Neural cell (in vitro differentiated cells): ENCODE results near the gene MED13L. TPM values are rescaled to one million over a fixed set of nuclear protein-coding genes. Genes with fewer than 3 reads are reported as not detected.

Experiments
- H2AFZ ChIP-seq: fragments of 200-600, 300-800 bp; sonication (generic), shearing (Covaris generic); 2 replicates; pipeline ENCODE4 v1.6.0; 2014; ENCODE audit warnings: low read depth, mild to moderate bottlenecking, antibody characterized with exemption, low read length, moderate library complexity
- H3F3A ChIP-seq: fragments of 200-600 bp; shearing (Covaris generic); 2 replicates; pipeline ENCODE4 v1.6.1; 2016; ENCODE audit warnings: mild to moderate bottlenecking, moderate library complexity, mixed read lengths, antibody characterized with exemption, low read length; ENCODE audit not compliant: insufficient read depth, poor library complexity, severe bottlenecking
- H3K27ac ChIP-seq: fragments of 200-600, 300-800 bp; sonication (generic), shearing (Covaris generic); 2 replicates; pipeline ENCODE4 v1.5.1; 2014; ENCODE audit warnings: mild to moderate bottlenecking, low read length, moderate library complexity
- H3K27me3 ChIP-seq: fragments of 300-800, 200-600 bp; sonication (generic), shearing (Covaris generic); 2 replicates; pipeline ENCODE4 v1.6.0; 2014; ENCODE audit warnings: mild to moderate bottlenecking, low read depth, low read length, moderate library complexity; ENCODE audit not compliant: insufficient read depth
- H3K36me3 ChIP-seq: fragments of 300-800, 200-600 bp; sonication (generic), shearing (Covaris generic); 2 replicates; pipeline ENCODE4 v1.5.1; 2014; ENCODE audit warnings: mild to moderate bottlenecking, antibody characterized with exemption, low read length, moderate library complexity; ENCODE audit not compliant: insufficient read depth
- H3K4me2 ChIP-seq: fragments of 300-800, 200-600 bp; sonication (generic), shearing (Covaris generic); 2 replicates; pipeline ENCODE4 v1.6.0; 2014; ENCODE audit warnings: mild to moderate bottlenecking, low read length
- H3K4me3 ChIP-seq: fragments of 300-800, 200-600 bp; sonication (generic), shearing (Covaris generic); 2 replicates; pipeline ENCODE4 v1.5.1; 2014; ENCODE audit warnings: mild to moderate bottlenecking, low read length, moderate library complexity
- H3K79me2 ChIP-seq: fragments of 200-600 bp; shearing (Covaris generic); replicated peaks from 2 replicates; pipeline ENCODE4 v1.6.0; 2014; ENCODE audit warnings: mild to moderate bottlenecking, low read length, moderate library complexity; ENCODE audit not compliant: insufficient read depth
- H3K9ac ChIP-seq: fragments of 300-800, 200-600 bp; sonication (generic), shearing (Covaris generic); 2 replicates; pipeline ENCODE4 v1.6.1; 2016; ENCODE audit warnings: mild to moderate bottlenecking, low read length, mixed read lengths
- H3K9me2 ChIP-seq: fragments of 200-600 bp; shearing (Covaris generic); 2 replicates; pipeline ENCODE4 v1.6.1; 2016; ENCODE audit warnings: mild to moderate bottlenecking, low read length, mixed read lengths; ENCODE audit not compliant: insufficient read depth
- H3K9me3 ChIP-seq: fragments of 200-600, 300-800 bp; sonication (generic), shearing (Covaris generic); 2 replicates; pipeline ENCODE4 v1.6.1; 2016; ENCODE audit warnings: mild to moderate bottlenecking, mixed run types, low read length, moderate library complexity, mixed read lengths
- H4K20me1 ChIP-seq: fragments of 200-600 bp; shearing (Covaris generic); 2 replicates; pipeline ENCODE4 v1.6.1; 2016; ENCODE audit warnings: mild to moderate bottlenecking, mixed run types; ENCODE audit not compliant: insufficient read depth
- CTCF ChIP-seq: fragments of 450-650 bp; IDR thresholded peaks from 2 replicates; pipeline ENCODE4 v1.5.1; 2014; ENCODE audit warnings: antibody characterized with exemption, mild to moderate bottlenecking, moderate library complexity; ENCODE audit not compliant: poor library complexity, severe bottlenecking
- EP300 ChIP-seq: fragments of 450-650 bp; conservative IDR thresholded peaks from 2 replicates; pipeline ENCODE4 v1.6.1; 2014; ENCODE audit warnings: antibody characterized with exemption, mild to moderate bottlenecking, moderate library complexity; ENCODE audit not compliant: poor library complexity, severe bottlenecking
- EZH2 ChIP-seq: fragments of 200-600, 300-800 bp; shearing (Covaris generic), sonication (generic); IDR thresholded peaks from 2 replicates; pipeline ENCODE4 v1.6.1; 2014; ENCODE audit warnings: antibody characterized with exemption, low read length, borderline replicate concordance, mild to moderate bottlenecking; ENCODE audit not compliant: insufficient read depth, poor library complexity, severe bottlenecking
- MXI1 ChIP-seq: fragments of 450-650 bp; conservative IDR thresholded peaks from 2 replicates; pipeline ENCODE4 v1.6.1; 2014; ENCODE audit warnings: antibody characterized with exemption, mild to moderate bottlenecking; ENCODE audit not compliant: poor library complexity, severe bottlenecking
- POLR2AphosphoS5 ChIP-seq: IDR thresholded peaks from 2 replicates; pipeline ENCODE4 v1.6.1; 2012
- RAD21 ChIP-seq: fragments of 450-650 bp; conservative IDR thresholded peaks from 2 replicates; pipeline ENCODE4 v1.6.1; 2014; ENCODE audit warnings: antibody characterized with exemption, mild to moderate bottlenecking, moderate library complexity
- SMC3 ChIP-seq: fragments of 450-650 bp; conservative IDR thresholded peaks from 2 replicates; pipeline ENCODE4 v1.6.1; 2014; ENCODE audit warnings: antibody characterized with exemption, mild to moderate bottlenecking, moderate library complexity; ENCODE audit not compliant: poor library complexity
- TAF1 ChIP-seq: IDR thresholded peaks from 2 replicates; pipeline ENCODE4 v1.6.1; 2012; ENCODE audit warnings: low read depth
- polyA minus RNA-seq: library from RNA; depleted of rRNA, polyadenylated mRNA; stranded (reverse); fragments of >200 nt; gene quantifications from 2 replicates; pipeline ENCODE4 v1.2.3, GENCODE V29; 2014
- polyA plus RNA-seq: library from polyadenylated mRNA; depleted of rRNA; stranded (reverse); fragments of >200 nt; gene quantifications from 2 replicates; pipeline ENCODE4 v1.2.3, GENCODE V29; 2014
- TF ChIP-seq, protein P1 (sequence below): IDR thresholded peaks from 2 replicates; pipeline ENCODE4 v1.6.1; 2012; ENCODE audit warnings: borderline replicate concordance

The MED13L gene
- polyA plus RNA-seq (34.0 and 38.9 TPM in 2 replicates), polyA minus RNA-seq (287 and 346 TPM in 2 replicates)

- H3K27ac ChIP-seq: peak within 1 kb of the TSS; percentile 86
- no peaks in the 10 kb centered on the region for H3K27me3 ChIP-seq
- no peaks in the 10 kb centered on the region for H3K9me2 ChIP-seq
- H3K9ac ChIP-seq: peak within 1 kb of the TSS; percentile 84
- H3K36me3 ChIP-seq: no peaks in the 10 kb centered on the region
- peaks cover 38% of the 10 kb centered on the region for H3K79me2 ChIP-seq
- no peak within 1 kb of the TSS for H3K4me2 ChIP-seq
- TF ChIP-seq, protein P1, sequence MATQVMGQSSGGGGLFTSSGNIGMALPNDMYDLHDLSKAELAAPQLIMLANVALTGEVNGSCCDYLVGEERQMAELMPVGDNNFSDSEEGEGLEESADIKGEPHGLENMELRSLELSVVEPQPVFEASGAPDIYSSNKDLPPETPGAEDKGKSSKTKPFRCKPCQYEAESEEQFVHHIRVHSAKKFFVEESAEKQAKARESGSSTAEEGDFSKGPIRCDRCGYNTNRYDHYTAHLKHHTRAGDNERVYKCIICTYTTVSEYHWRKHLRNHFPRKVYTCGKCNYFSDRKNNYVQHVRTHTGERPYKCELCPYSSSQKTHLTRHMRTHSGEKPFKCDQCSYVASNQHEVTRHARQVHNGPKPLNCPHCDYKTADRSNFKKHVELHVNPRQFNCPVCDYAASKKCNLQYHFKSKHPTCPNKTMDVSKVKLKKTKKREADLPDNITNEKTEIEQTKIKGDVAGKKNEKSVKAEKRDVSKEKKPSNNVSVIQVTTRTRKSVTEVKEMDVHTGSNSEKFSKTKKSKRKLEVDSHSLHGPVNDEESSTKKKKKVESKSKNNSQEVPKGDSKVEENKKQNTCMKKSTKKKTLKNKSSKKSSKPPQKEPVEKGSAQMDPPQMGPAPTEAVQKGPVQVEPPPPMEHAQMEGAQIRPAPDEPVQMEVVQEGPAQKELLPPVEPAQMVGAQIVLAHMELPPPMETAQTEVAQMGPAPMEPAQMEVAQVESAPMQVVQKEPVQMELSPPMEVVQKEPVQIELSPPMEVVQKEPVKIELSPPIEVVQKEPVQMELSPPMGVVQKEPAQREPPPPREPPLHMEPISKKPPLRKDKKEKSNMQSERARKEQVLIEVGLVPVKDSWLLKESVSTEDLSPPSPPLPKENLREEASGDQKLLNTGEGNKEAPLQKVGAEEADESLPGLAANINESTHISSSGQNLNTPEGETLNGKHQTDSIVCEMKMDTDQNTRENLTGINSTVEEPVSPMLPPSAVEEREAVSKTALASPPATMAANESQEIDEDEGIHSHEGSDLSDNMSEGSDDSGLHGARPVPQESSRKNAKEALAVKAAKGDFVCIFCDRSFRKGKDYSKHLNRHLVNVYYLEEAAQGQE: peak; percentile 38
- TF ChIP-seq RAD21 (peak; percentile 59), POLR2AphosphoS5 (peak; percentile 75), SMC3 (peak; percentile 54), EP300 (peak; percentile 25), EZH2 (no peak), TAF1 (no peak), MXI1 (peak; percentile 47), CTCF (peak; percentile 58)
- H2AFZ ChIP-seq: peak within 1 kb of the TSS; percentile 71
- H3K4me3 ChIP-seq: peak within 1 kb of the TSS; percentile 94
- peaks cover 19% of the 10 kb centered on the region for H4K20me1 ChIP-seq
- no peaks in the 10 kb centered on the region for H3K9me3 ChIP-seq
- peaks cover 3% of the 10 kb centered on the region for H3F3A ChIP-seq
Measured at GRCh38 chr12:116277467-116278278, at the start of gene MED13L. Gene MED13L (minus strand): TSS chr12:116277693. CDS start chr12:116277131, 562 bp downstream.

DNA sequence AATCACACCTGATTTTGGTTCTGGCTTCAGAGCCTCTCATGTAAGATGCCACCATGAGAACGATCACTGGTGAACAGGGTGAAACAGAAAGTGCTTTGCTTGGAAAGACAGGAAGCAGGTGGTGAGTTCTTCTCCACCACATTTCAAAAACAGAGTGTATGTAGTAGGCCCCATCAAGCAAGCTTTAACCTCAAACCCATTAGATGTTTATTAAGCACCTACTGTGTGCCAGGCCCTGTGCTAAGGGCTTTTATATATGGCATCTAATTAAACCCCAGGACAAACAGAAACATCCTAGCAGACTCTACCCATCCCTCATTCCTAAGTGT lies 47.8 kb upstream of the MED13L start:
- H3K27ac ChIP-seq: no peak overlapping the region
- TF ChIP-seq EP300 (no peak), CTCF (no peak), TAF1 (no peak), SMC3 (no peak), RAD21 (no peak), MXI1 (no peak), POLR2AphosphoS5 (no peak), EZH2 (no peak)
- TF ChIP-seq, protein P1: no peak

More for the DNA sequence above, 47.8 kb upstream of the MED13L start:
- no peaks in the 10 kb centered on the region for H4K20me1 ChIP-seq
- no peak overlapping the region for H2AFZ ChIP-seq
- H3K9me3 ChIP-seq: no peaks in the 10 kb centered on the region
- H3K4me3 ChIP-seq: no peak overlapping the region
- no peaks in the 10 kb centered on the region for H3K9me2 ChIP-seq
- H3K36me3 ChIP-seq: no peaks in the 10 kb centered on the region
- H3K79me2 ChIP-seq: no peaks in the 10 kb centered on the region
- H3K27me3 ChIP-seq: no peaks in the 10 kb centered on the region
- H3K9ac ChIP-seq: no peak overlapping the region
- H3K4me2 ChIP-seq: no peak overlapping the region
- no peaks in the 10 kb centered on the region for H3F3A ChIP-seq
